HL-60/S4 treated with phorbol 12-myristate 13-acetate at 8.2 ng/mL for 4 days and 3 days (cell line): ENCODE measurements around the gene CCDC192.

Experiments
- in situ Hi-C: fragments of 300-500 bp; cut with MboI; formaldehyde crosslinking; loops from 2 replicates; pipeline ENCODE4 v1.15.0; 2022; ENCODE audit warnings: low sequenced_read_pairs

Gene CCDC192

DNA sequence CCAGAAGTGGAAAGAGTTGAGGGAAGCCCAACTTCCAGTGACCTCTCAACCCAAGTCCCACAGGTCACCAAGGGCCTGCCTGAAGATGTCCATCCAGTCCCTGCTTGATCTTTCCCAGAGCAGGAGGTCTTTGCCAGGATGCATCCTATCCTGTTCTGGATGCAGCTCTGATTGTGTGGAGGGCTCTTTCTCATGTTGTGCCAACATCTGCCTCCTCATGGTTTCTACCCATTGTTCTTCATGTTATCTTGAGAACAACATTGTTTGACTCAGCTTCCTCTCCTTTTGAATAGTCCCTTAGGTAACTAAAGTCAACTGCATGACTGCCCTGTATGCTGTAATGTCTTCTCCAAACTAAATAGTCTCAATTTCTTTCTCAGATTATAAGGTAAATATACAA lies 169.3 kb downstream of the CCDC192 start:
- in situ Hi-C loops: no loop called here

DNA sequence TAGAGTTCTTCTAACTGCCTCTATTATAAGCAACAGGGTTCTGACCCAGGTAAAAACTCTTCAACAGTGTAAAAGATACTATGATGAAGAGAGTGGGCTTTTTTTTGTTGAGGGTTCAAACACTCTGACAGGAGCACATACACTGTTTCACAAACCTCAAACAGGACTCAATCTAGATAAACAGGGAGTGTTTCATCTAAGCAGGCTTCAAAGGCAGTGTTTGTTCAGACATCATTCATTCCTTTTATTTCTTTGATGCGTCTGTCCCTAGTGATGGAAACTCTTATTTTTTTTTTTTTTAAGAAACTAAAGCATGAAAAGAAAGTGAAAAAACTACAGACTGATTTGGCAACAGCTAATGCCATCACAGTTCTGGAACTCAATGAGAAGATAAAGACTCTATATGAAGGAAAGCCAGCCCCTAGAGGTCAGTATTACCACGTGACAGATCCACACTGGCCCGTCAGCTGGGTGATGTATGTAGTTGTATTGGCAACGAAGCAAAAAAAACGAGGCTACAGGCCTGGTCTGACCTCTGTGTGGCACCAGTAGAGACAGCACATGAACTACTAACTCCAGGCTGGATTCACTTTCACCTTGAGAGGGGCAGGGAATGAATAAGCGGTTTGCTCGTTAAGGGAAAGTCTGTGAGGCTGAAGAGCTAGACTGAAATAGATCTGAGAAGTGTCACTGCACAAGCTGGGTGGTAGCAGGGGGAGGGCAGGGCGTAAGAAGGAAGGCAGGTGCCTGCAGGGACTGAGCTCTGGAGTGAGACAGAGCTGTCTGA lies 172.2 kb downstream of the CCDC192 start:
- in situ Hi-C loops: no loop called here

DNA sequence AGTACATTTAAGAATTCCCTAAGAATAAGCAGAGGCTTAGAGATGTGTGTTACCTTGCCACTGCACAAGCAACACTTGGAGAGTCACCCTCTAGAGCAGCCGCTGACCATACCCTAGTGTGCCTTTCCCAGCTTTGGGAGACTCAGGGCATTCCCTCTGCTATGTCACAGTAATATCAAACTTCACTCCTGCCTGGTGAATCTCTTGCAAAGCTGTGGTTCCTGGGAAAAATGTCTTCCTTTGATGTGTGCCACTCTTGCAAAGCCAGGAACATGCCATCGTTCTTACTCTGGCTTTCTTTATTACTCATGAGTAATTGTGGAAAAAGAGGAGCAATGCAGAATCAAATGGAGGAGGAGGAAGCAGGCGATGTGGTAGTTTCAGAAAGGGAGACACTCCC lies 173.2 kb downstream of the CCDC192 start:
- in situ Hi-C loops: no loop called here

DNA sequence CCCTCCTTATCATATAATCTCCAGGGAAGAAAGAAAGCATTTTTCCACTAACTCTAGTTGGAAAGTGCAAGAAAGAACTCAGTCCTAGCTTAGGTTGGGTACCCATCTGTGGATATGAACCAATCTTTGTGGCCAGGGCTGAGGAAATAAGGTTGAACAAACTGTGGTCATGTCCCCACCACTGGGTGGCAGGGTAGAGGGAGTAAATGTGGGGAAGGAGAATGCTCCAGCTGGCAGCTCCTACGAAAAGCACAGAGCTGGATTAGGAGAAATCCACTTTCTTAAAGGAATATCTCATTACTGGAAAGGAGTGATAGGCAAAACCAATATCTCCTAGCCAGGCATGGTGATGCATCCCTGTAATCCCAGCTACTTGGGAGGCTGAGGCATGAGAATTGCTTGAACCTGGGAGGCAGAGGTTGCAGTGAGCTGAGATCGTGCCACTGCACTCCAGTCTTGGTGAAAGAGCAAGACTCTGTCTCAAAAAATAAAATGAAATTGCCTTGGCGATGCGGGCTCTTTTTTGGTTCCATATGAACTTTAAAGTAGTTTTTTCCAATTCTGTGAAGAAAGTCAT lies 175.1 kb downstream of the CCDC192 start:
- in situ Hi-C loops: no loop called here

DNA sequence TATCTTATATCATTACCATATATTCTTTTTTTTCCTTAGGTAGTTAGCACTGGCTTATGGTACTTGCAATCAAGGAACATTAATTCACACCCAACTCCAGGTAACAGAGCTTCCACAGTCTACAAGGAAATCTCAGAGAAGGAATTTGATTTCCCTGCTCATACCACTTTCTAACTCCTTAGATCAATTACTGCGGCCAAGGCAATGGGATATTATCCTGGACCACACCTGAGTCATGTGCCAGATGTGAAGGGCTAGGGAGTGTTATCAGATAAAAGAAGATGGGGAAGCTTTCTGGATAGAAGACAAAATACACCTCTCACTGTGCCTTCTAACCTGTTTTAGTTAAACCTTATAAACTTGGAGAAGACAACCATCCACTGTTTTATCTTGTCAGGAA lies 181.2 kb downstream of the CCDC192 start:
- in situ Hi-C loops: no loop called here

DNA sequence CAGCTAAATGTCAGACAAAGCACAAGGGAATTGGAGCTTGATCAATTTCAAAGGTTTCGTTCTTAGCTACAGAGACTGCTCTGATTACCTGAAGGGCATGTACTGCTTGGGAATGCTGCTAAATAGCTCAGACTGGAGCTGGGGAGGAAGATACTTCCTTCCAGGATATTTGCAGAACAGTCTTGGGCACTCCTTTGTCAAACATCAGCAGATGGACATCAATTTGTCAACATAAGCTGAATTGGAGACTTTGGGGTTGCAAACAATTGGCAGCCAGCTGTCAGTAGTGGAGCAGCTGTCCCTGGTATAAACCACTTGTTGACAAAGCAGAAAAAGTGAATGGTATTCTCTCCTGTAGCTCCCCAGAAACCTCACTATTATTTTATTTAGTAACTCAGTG lies 182.0 kb downstream of the CCDC192 start:
- in situ Hi-C loops: no loop called here

DNA sequence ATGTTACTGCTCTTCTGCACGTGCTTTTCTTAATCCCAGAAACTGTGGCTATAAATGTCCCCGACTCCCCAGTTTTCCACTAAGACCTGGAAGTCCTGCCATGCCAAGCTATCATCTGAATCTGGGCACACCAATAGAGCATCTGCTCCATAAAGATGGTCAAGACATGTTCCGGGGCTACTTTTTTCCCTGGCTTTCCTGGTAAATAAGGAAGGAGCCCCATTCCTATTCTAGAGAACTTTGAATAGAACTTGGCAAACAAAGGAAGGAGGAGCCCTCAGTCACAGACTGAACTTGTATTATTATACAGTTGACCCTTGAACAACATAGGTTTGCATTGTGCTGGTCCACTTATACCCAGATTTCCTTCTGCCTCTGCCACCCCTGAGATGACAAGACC lies 182.9 kb downstream of the CCDC192 start:
- in situ Hi-C loops: no loop called here

DNA sequence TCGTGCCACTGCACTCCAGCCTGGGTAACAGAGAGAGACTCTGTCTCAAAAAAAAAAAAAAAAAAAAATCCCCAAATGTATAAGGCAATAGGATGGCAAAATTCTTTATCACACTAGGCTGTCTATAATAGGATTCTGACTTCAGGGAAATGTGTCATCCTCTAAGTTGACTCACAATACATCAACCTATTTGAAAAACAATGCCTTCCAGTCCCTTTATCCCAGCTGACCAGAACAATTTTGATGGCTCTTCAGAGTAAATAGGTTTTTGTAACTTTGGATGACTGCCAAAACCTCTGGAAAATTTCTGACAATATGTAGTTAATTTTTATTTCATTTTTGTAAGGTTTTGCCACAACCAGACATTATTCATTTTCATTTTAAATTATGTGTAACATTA lies 184.1 kb downstream of the CCDC192 start:
- in situ Hi-C loops: no loop called here

DNA sequence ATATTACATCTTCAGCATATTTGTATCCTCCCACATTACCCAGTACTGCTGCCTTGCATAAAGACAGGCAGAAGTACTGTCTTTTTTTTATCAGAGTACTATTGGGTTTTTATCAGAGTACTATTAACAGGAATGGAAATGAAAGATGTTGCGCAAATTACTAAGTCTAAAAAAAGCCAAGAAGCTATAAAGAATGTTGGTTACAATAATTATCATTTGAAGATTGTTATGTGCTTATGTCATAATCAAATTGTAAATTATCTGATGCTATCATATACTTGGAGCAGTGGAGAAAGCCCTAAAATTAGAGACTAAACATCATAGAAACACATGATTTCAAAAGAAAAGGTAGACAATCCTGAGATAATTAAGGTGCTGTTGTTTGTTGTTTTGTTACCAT lies 188.8 kb downstream of the CCDC192 start:
- in situ Hi-C loops: no loop called here

DNA sequence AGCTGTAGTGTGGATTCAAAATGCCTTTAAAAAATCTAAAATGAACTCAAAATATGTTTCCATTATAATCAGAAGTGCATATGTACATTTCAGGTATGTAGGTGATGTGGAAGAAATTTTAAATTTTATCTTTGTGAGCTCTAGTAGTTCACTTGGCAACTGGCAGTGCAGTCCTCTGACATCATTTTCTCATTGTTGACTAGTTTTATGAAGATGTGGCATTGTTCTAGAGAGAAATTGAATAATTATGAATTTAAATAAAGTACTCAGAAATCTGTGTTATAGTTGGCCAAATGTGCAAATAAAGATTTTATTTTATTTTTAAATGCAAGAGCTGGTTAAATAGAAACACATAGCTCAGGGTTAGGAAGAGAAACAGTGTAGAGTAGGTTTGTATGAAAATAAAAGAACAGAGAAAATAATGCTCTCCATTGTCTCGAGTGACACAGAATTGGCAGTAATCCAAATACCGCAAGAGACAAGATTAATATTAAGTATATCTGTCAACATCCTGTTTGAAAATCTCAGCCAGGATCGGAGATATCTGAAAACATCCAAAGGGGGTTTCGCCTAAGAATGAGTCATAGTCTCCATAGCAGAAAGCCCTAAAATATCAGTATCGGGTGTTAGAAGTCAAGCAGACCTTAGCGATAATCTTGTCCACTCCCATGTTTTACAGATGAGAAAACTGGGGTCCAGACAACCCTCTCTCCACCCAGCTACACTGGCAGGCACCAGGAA lies 189.4 kb downstream of the CCDC192 start:
- in situ Hi-C loops: no loop called here

DNA sequence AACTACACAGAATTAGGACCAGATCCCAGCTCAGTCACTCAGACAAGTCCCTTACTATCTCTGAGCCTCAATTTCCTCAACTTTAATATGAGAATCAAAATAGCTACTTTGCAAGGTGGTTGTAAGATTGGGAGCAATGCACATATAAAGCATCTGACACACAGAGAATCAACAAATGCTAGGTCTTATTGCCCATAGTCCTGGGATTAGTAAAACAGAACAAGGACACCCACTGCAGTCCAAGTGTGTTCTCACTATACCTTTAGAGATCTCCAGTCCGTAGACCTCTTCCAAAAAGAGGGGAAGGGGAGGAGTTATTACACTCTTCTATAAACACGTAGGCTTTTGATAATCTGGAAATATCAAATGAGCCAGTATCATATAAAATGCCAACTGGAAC lies 190.0 kb downstream of the CCDC192 start:
- in situ Hi-C loops: no loop called here

DNA sequence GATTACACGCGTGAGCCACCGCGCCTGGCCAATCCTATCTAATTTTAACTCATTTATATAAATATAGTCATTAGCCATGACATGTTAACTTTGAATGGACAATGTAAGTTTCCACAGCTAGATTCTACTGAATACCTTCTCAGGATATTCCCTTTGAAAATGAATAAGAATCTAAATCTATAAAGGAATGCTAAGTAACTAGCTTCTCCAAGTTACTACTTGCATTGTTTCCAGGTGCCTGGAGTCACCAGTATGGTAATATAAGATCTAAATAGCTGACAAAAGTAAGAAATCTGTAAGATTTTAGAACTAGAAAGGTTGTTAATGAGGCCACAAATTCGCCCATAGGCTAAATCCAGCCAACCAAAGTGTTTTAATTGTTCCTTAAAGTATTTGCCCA lies 191.3 kb downstream of the CCDC192 start:
- in situ Hi-C loops: no loop called here

DNA sequence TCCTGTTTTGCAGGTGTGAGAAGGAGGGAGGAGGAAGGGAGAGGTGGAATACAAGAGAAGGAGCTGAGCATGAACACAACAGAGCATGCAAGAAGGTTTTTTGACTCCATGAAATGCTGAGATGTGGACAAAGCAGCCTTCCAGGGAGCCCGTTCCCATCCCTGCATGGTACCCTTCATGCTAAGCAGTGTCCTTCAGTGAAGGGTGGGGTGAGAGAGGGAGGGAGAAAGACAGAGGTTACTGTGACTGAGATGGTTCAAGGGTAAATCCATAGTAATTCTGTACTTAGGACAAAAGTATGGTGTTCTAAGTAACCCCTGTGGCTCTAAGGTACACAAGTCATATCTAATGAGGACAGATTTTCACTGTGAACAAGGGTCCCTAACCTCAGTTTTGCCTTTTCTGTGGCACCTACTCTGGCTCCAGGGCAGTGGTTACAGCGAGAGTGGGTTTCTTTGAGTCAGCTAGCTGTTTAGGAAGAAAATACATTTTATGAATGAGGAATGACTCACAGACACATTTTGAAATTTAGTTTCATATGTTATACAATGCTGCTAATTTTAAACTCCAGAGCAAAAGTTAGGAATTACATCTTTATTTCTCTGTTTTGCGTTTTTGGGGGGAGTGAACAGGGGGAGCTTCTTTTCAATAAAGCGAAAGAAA lies 195.5 kb downstream of the CCDC192 start:
- in situ Hi-C loops: no loop called here

DNA sequence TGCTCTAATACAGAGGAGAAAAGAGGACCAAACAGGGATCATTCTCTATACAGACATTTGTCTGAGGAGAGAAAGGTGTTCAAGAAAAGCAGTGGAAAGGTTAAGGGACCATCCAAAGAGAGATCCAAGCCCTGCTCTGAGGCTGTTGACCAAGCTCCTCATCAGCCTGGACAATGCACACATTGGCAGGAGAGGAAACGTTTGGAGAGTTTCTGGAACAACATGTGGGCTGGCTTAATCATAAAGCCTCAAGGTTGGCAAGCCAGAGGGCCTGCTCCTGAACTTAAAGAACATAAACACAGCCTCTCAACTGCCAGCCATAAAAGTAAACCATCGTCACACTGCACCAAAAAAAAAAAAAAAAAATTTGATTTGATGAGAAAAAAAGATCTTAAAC lies 196.0 kb downstream of the CCDC192 start:
- in situ Hi-C loops: no loop called here

DNA sequence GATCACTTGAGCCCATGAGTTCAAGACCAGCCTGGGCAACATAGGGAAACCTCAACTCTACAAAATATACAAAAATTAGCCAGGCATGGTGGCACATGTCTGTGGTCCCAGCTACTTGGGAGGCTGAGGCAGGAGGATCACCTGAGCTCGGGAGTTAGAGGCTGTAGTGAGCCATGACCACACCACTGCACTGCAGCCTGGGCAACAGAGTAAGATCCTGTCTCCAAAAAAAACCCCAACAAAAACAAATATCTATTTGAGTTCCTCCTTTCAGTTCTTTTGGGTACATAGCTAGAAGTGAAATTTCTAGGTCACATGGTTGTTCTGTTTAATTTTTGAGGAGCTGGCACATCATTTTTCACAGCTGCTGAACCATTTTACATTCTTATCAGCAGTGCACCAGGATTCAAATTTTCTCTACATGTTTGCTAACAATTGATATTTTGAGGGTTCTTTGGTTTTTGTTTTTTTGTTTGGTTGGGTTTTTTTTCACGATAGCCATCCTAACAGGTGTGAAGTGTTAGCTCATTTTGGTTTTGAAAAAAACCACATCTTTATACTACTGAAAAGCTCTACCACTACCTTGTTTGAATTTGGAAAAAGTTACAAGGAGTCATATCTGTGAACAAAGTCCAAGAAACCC lies 203.5 kb downstream of the CCDC192 start:
- in situ Hi-C loops: no loop called here

DNA sequence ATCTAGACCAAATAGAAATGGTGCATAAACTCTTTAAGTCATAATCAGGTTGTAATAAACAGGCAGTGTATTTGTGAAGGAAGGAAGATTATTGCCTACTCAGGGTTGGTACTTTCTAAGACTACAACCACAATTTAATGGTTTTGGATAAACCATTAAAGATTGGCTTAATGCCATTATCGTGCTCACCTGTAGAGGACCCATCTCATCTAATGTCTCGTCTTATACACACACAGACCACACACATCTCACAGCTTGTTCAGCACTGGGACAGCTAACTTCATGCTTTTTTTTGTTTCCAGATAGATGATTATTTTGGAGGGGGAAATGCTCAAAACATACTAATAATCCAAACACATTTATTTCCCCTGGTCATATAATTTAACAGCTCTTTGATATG lies 204.7 kb downstream of the CCDC192 start:
- in situ Hi-C loops: no loop called here

DNA sequence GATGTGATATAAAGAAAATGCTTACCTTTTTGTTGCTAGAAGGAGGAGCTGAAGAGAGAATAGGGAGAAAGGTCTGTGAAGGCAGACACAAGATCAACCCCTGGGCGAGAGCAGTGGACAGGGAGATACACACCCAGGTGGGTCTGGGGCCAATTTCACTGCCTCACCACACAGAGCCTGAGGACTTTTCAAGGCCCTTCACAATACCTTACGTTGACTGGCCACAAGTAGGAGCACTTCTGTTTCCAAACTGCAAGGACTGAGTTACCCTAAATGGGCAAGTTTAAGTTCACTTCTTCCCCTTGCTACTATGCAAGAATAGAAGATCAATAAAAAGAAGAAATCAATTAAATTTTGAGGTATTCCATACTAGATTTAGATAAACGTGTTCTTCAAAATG lies 205.9 kb downstream of the CCDC192 start:
- in situ Hi-C loops: no loop called here

DNA sequence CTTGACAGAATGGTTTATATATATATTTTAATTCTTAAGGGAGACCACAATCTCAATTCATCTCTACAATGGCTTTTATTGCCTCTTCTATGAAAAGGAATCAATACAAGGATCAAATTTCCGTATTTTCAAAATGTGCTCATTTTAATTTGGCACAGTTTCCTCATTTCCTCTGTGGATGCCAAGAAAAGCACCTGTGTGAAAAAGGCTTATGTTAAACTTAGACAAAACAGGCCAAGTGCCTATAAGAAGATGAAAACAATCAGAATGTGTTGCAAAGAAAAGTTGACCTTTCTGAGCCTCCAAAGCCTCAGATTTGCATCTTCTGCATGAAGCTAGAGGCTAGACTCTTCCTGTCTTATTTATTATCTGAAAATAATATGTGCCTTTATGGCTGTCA lies 206.6 kb downstream of the CCDC192 start:
- in situ Hi-C loops: no loop called here

DNA sequence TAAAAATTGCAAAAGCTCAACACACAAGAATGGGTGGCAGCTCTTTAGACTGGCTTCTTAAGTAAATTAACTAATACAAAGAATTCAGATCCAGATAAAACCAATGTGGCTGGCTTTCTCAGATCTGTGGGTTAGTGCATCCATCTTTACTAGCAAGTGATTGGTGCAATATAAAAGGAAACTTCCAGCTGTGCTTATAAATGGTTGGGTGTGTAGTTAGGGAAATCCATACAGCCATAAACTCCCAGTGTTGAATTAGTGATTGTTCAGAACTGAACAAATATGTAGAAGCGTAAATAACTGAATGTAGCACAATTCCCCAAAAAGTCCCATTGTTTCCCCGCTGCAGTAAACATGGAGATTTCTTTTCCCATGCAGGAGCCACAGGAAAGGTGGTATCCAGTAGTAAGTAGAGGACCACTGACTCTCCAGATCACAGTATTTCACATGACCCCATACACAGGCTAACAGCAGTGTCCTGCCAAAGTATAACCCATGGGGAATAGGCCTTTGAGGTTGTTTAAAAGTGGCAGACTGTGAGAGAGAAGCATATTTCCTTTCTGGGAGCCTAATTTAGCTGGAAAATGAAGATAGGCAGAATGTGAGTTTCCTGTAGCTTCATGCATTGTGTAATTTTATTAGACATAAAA lies 207.2 kb downstream of the CCDC192 start:
- in situ Hi-C loops: no loop called here

DNA sequence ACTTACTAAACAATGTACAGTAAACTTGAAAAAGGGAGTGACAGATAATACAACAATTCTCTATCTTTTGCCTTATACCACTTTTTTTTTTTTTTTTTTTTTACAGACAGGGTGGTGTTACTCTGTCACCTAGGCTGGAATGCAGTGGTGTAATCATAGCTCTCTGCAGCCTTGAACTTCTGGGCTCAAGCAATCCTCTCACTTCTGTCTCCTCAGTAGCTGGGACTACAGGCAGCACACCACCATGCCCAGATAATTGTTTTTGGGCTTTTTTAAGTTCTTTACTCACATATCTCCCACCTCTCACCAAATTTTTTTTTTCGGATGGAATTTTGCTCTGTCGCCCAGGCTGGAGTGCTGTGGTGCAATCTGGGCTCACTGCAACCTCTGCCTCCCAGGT lies 208.4 kb downstream of the CCDC192 start:
- in situ Hi-C loops: no loop called here

DNA sequence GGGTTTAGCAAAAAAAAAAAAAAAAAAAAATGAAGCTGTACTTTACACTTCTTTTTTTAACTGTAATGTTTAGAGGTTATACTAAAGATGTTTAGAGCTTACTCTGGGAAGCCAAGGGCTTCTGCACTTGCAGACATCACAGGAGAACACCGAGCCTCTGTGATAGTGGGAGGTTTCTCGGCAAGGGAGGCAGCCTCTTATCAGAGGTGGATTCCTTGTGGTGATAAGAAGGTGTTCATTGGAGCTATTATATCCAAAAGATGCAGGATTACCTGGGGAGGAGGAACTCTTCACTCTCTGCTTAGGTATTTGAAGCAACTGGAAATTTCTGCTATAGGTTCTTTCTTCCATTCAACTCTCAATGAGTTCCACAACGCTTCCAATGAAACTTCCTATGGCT lies 209.2 kb downstream of the CCDC192 start:
- in situ Hi-C loops: no loop called here
